ENCODE measurements around the gene SMG6.

SMG6 gene

GRCh38 chr17:2023692-2024571 is 279.7 kb downstream of the SMG6 start:
- DNase-seq (ENCODE audit: low spot score), result no peak
- TF ChIP-seq, protein P1, sequence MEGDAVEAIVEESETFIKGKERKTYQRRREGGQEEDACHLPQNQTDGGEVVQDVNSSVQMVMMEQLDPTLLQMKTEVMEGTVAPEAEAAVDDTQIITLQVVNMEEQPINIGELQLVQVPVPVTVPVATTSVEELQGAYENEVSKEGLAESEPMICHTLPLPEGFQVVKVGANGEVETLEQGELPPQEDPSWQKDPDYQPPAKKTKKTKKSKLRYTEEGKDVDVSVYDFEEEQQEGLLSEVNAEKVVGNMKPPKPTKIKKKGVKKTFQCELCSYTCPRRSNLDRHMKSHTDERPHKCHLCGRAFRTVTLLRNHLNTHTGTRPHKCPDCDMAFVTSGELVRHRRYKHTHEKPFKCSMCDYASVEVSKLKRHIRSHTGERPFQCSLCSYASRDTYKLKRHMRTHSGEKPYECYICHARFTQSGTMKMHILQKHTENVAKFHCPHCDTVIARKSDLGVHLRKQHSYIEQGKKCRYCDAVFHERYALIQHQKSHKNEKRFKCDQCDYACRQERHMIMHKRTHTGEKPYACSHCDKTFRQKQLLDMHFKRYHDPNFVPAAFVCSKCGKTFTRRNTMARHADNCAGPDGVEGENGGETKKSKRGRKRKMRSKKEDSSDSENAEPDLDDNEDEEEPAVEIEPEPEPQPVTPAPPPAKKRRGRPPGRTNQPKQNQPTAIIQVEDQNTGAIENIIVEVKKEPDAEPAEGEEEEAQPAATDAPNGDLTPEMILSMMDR (IDR thresholded peaks at IDR 0.05; ENCODE audit: extremely low read depth, missing control alignments), result no peak

DNA sequence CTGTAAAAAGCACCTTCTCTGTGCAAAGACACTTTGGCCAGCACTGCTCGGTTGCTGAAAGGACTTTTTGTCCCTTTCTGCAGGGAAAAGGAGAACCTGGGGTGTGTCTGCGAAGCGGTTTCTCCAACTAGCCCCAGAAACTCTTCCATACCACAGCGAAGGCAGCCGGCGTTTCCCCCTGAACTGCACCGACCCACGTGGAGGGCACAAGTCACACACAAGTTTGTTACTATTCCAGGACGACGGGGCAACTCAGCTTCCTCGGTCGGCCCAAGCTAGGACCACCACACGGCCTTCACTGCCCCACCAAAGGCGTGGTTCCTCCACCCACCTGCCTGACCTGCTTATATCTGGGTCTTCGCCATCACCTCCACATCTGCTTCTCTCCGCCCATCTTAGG is 280.3 kb downstream of the SMG6 start:
- TF ChIP-seq, protein P1 (IDR thresholded peaks at IDR 0.05; ENCODE audit: extremely low read depth, missing control alignments), result no peak
- DNase-seq (ENCODE audit: low spot score), result no peak

GRCh38 chr17:2022647-2023240 is 280.8 kb downstream of the SMG6 start:
- TF ChIP-seq, protein P1 (IDR thresholded peaks at IDR 0.05; ENCODE audit: extremely low read depth, missing control alignments), result no peak
- no peak for DNase-seq (ENCODE audit: low spot score)

GRCh38 chr17:2020721-2021120 is 282.9 kb downstream of the SMG6 start:
- no peak for DNase-seq (ENCODE audit: low spot score)
- TF ChIP-seq, protein P1 (IDR thresholded peaks at IDR 0.05; ENCODE audit: extremely low read depth, missing control alignments), result no peak

DNA sequence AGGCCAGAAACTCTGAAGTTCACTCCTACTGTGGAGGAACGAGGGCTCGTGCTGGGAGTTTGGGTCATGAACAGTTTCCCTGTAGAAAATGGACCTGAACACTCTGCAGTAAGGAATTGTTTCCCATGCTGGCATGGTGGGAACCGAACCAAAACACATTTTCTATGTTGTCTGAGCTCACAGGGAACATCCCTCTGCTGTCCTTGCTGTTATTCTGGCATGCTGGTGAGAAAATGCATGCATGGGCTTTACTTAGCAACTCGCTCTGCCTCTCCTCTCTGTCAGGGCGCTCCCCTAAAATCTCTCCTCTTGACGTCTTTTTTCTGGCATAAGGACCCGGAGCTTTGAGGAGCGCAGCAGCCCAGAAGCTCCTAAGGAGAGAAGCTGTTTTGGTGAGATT is 283.9 kb downstream of the SMG6 start:
- TF ChIP-seq, protein P1 (IDR thresholded peaks at IDR 0.05; ENCODE audit: extremely low read depth, missing control alignments), result no peak

GRCh38 chr17:2018716-2019510 is 284.7 kb downstream of the SMG6 start:
- TF ChIP-seq, protein P1 (IDR thresholded peaks at IDR 0.05; ENCODE audit: extremely low read depth, missing control alignments), result no peak
- no peak for DNase-seq (ENCODE audit: low spot score)

More for the DNA sequence above, 283.9 kb downstream of the SMG6 start:
- no peak for DNase-seq (ENCODE audit: low spot score)

Measured in GM20000 (cell line).